ENCODE measurements around the gene MTR. TPM values are rescaled to one million over a fixed set of nuclear protein-coding genes. Genes with fewer than 3 reads are reported as not detected.

The MTR gene
- total RNA-seq, 4 donors from 2014 or later = 29.7 to 43.4 (median 34.6) TPM

DNA sequence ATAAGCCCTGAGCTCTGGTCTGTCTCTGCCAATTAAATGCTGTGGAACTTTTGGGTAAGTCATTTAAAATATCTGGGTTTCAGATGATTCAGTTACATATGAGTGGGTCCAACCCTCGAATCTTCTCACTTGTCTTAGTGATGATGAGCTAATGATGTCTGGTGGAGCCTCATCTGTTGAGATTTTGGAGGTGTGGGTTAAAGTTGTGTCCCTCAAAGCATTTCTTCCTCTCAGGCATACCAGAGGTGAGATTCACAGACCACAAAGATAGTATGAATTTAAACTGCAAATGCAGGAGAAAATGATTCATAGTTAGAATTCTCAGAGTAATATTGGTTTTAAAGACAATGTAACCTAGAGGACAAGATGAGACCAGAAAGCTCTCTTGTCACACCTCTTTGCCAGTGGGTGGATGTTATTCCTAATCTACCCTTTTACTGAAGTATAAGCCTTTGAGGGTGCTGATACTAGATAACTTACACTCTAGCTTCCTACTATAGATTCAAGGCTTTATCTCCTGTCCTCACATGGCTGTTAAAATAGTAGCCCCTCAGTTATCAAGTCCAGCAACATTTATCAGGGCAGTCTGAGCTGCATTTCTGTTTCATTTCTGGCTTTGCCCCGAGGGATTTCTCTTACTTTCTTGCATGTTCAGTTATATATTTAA is 118.4 kb downstream of the MTR start:
- Histone ChIP-seq H3K27me3 (no peaks in the 10 kb centered on the region), H3K27ac (replicated peaks in 1 of 4) (no peak overlapping the region), H3K4me3 (no peak overlapping the region), H3K9me3 (peaks cover 0 to 17% (median 6%) of the 10 kb centered on the region in 4 donors), H3K36me3 (no peaks in the 10 kb centered on the region), H3K4me1 (no peaks in the 10 kb centered on the region)
- TF ChIP-seq, protein P1, sequence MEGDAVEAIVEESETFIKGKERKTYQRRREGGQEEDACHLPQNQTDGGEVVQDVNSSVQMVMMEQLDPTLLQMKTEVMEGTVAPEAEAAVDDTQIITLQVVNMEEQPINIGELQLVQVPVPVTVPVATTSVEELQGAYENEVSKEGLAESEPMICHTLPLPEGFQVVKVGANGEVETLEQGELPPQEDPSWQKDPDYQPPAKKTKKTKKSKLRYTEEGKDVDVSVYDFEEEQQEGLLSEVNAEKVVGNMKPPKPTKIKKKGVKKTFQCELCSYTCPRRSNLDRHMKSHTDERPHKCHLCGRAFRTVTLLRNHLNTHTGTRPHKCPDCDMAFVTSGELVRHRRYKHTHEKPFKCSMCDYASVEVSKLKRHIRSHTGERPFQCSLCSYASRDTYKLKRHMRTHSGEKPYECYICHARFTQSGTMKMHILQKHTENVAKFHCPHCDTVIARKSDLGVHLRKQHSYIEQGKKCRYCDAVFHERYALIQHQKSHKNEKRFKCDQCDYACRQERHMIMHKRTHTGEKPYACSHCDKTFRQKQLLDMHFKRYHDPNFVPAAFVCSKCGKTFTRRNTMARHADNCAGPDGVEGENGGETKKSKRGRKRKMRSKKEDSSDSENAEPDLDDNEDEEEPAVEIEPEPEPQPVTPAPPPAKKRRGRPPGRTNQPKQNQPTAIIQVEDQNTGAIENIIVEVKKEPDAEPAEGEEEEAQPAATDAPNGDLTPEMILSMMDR (IDR thresholded peaks at IDR 0.05) = no peak
- no peak for TF ChIP-seq POLR2A (IDR thresholded peaks at IDR 0.05; ENCODE audit: low read depth)
- intact Hi-C loops (cut with DNase I) = no loop called here
- WGBS = 86% methylated on average over 2 of the region's 2 CpGs
- DNase-seq (ENCODE audit: extremely low spot score) = no peak

DNA sequence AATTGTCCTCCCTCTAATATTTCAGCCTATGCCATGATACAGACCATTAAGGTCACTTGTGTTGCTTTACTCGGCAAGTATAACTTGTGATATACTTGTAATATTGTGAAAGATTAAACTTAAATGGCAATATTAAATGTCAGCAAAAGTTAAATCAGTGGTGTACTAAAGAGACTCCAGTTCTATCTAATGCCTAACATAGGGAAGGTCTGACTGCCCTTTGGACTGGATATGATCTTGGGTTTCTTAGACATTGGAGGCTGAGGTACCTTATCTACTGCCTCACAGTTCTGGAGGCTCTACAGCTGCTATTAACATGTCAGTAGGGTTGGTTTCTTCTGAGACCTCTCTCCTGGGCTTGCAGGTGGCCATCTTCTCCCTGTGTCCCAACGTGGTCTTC is 119.3 kb downstream of the MTR start:
- DNase-seq (ENCODE audit: extremely low spot score) = no peak
- Histone ChIP-seq H3K27me3 (no peaks in the 10 kb centered on the region), H3K4me1 (no peaks in the 10 kb centered on the region), H3K36me3 (no peaks in the 10 kb centered on the region), H3K9me3 (peaks cover 0 to 17% (median 6%) of the 10 kb centered on the region in 4 donors), H3K27ac (replicated peaks in 1 of 4) (no peak overlapping the region), H3K4me3 (no peak overlapping the region)
- intact Hi-C loops (cut with DNase I) = no loop called here
- WGBS = 96% methylated on average over 2 of the region's 2 CpGs
- TF ChIP-seq POLR2AphosphoS5 (IDR thresholded peaks at IDR 0.05) = no peak
- TF ChIP-seq EP300 (IDR thresholded peaks at IDR 0.05) = no peak
- no peak for TF ChIP-seq POLR2A (IDR thresholded peaks at IDR 0.05; ENCODE audit: low read depth)
- TF ChIP-seq, protein P1 (IDR thresholded peaks at IDR 0.05) = no peak

DNA sequence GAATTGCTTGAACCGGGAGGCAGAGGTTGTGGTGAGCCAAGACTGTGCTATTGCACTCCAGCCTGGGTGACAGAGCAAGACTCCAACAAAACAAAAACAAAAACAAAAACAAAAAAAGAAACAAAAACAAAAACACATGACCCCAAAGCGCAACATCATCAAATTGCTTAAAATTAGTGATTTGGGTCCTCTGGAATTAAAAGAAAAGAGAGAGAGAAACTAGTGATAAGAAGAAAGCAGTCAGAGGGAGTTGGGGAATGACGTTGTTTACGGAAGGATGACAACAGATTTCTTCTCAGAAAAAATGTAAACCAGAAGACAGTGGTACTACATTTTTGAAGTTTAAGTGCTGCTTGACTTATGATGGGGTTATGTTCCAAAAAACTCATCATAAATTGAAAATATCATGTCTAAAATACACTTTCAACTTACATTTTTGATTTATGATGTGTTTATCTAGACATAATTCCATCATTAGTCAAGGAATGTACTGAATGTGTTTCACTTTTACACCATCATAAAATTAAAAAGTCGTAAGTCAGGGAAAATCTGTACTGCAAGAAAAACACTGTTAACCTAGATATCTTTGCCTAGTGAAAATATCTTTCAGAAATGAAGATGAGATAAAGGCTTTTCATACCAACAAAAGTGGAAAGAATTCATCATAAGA is 121.2 kb downstream of the MTR start:
- Histone ChIP-seq H3K36me3 (no peaks in the 10 kb centered on the region), H3K4me1 (no peaks in the 10 kb centered on the region), H3K27ac (replicated peaks in 1 of 4) (no peak overlapping the region), H3K9me3 (peaks cover 0 to 17% (median 6%) of the 10 kb centered on the region in 4 donors), H3K4me3 (no peak overlapping the region), H3K27me3 (no peaks in the 10 kb centered on the region)
- TF ChIP-seq POLR2AphosphoS5 (IDR thresholded peaks at IDR 0.05) (no peak), EP300 (IDR thresholded peaks at IDR 0.05) (no peak), POLR2A (IDR thresholded peaks at IDR 0.05; ENCODE audit: low read depth) (no peak)
- TF ChIP-seq, protein P1 (IDR thresholded peaks at IDR 0.05) = no peak
- DNase-seq (ENCODE audit: extremely low spot score) = no peak
- WGBS = 86% methylated on average over 5 of the region's 5 CpGs
- intact Hi-C loops (cut with DNase I) = no loop called here

DNA sequence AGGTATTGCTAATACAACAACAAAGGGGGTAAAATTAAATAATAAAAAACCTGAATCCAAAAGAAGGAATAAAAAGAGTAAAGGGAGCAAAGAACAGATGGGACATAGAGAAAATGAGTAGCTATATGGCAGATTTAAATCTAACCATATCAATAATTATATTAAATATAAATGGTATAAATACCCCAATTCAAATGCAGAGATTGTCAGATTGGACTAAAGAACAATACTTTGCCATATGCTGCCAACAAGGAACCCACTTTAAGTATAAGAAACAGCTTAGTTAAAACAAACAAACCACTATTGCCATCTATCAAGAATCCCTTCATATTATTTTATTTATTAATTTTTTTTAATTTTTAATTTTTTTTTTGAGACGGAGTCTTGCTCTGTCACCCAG is 122.4 kb downstream of the MTR start:
- Histone ChIP-seq H3K27ac (replicated peaks in 1 of 4) (no peak overlapping the region), H3K4me3 (no peak overlapping the region), H3K36me3 (no peaks in the 10 kb centered on the region), H3K27me3 (no peaks in the 10 kb centered on the region), H3K9me3 (peaks cover 0 to 17% (median 6%) of the 10 kb centered on the region in 4 donors), H3K4me1 (no peaks in the 10 kb centered on the region)
- DNase-seq (ENCODE audit: extremely low spot score) = no peak
- WGBS = 100% methylated on average over 1 of the region's 1 CpG
- TF ChIP-seq, protein P1 (IDR thresholded peaks at IDR 0.05) = no peak
- TF ChIP-seq EP300 (IDR thresholded peaks at IDR 0.05) (no peak), POLR2AphosphoS5 (IDR thresholded peaks at IDR 0.05) (no peak), POLR2A (IDR thresholded peaks at IDR 0.05; ENCODE audit: low read depth) (no peak)
- intact Hi-C loops (cut with DNase I) = no loop called here
